KMS-11 (cell line): ENCODE measurements around the gene SYT2.
"Not testable (repeated sequence)": the region's sequence is repeated elsewhere in the genome, so short reads cannot be mapped to it uniquely, and the experiment has no call there.

ENCODE experiments used
- H2AFZ ChIP-seq: fragments of 200-600 bp; sonication (generic); 2 replicates; pipeline ENCODE4 v1.6.1; 2016; ENCODE audit warnings: antibody characterized with exemption, mixed run types, low read depth
- H3K27ac ChIP-seq: fragments of 200-600 bp; sonication (generic); 2 replicates; pipeline ENCODE4 v1.6.1; 2016; ENCODE audit warnings: mild to moderate bottlenecking, mixed run types
- H3K27me3 ChIP-seq: fragments of 200-600 bp; sonication (generic); 2 replicates; pipeline ENCODE4 v1.6.1; 2017; ENCODE audit warnings: mild to moderate bottlenecking, low read depth, mixed run types, moderate library complexity; ENCODE audit not compliant: insufficient read depth
- H3K36me3 ChIP-seq: fragments of 200-600 bp; sonication (generic); 2 replicates; pipeline ENCODE4 v1.6.1; 2017; ENCODE audit warnings: mild to moderate bottlenecking, mixed run types; ENCODE audit not compliant: insufficient read depth
- H3K4me1 ChIP-seq: fragments of 200-600 bp; sonication (generic); 2 replicates; pipeline ENCODE4 v1.6.1; 2016; ENCODE audit warnings: mild to moderate bottlenecking, low read depth, mixed run types; ENCODE audit not compliant: poor library complexity, severe bottlenecking
- H3K4me2 ChIP-seq: fragments of 200-600 bp; sonication (generic); 2 replicates; pipeline ENCODE4 v1.7.0; 2016; ENCODE audit warnings: mild to moderate bottlenecking, mixed run types
- H3K4me3 ChIP-seq: fragments of 200-600 bp; sonication (generic); IDR thresholded peaks from 2 replicates; pipeline ENCODE4 v1.6.1; 2017; ENCODE audit warnings: low read depth, low read length, mixed read lengths; ENCODE audit not compliant: insufficient read depth
- H3K79me2 ChIP-seq: fragments of 200-600 bp; sonication (generic); 2 replicates; pipeline ENCODE4 v1.6.1; 2016; ENCODE audit warnings: low read depth, mixed run types; ENCODE audit not compliant: insufficient read depth
- H3K9ac ChIP-seq: fragments of 200-600 bp; sonication (generic); 2 replicates; pipeline ENCODE4 v1.6.1; 2016; ENCODE audit warnings: mild to moderate bottlenecking, mixed run types
- H4K20me1 ChIP-seq: fragments of 200-600 bp; sonication (generic); 2 replicates; pipeline ENCODE4 v1.6.1; 2016; ENCODE audit warnings: mild to moderate bottlenecking, mixed run types; ENCODE audit not compliant: insufficient read depth

SYT2 gene

DNA sequence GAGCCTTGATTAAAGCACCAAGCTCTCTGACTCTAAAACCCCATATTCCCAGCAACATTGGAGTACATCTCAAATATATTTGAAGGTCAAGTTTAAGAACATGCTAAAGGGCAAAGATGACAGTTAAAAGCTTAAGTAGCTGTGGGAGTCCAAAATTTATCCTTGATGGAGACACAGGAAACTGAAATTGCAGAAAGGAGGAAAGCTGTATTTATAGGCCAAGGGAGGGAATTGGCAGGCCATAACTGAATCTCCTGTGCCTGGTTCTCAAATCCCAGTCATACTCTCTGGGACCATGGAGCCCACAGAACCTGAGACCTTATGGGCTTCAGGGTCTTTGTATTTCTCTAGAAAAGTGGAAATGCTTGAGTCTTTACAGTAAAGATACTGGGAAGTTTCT is 167.8 kb downstream of the SYT2 start:
- H3K4me1 ChIP-seq = peaks cover 22% of the 10 kb centered on the region
- H3K4me3 ChIP-seq, H3K27ac ChIP-seq, H3K4me2 ChIP-seq, H4K20me1 ChIP-seq, H3K9ac ChIP-seq, H3K79me2 ChIP-seq, H3K36me3 ChIP-seq, H2AFZ ChIP-seq, H3K27me3 ChIP-seq: not testable (repeated sequence)

DNA sequence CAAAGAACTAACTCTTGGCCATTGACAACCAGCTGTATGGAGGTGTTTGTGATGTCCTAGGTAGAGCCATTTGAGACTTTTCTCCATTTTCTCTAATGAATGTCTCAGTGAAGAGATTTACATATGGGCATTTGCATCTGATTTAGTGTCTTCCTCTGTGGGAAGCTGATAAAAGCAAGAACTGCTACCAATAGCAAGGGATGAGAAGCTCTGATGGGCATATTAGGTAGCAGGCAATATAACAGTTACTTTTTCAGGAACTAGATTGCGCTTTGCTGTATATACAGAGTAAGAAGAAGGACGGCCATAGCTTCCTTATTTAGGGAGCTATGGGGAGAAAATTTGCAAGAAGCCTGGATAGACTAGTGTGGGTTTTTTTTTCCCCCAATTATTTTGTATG is 169.4 kb downstream of the SYT2 start:
- not testable (repeated sequence) for H3K27me3 ChIP-seq, H3K79me2 ChIP-seq, H2AFZ ChIP-seq, H3K4me1 ChIP-seq, H3K4me3 ChIP-seq, H4K20me1 ChIP-seq, H3K36me3 ChIP-seq, H3K27ac ChIP-seq, H3K4me2 ChIP-seq, H3K9ac ChIP-seq
